Skin of body (tissue), 2 donors: ENCODE measurements around the gene SPECC1. TPM values are rescaled to one million over a fixed set of nuclear protein-coding genes. Genes with fewer than 3 reads are reported as not detected.
A peak's percentile ranks its signal among the peaks of the same experiment; 100 is the strongest.
"Not testable (repeated sequence)": the region's sequence is repeated elsewhere in the genome, so short reads cannot be mapped to it uniquely, and the experiment has no call there.

Source experiments
- DNase-seq: peaks from one replicate; lab custom pipeline; 2025; lab: John Stamatoyannopoulos, UW
- total RNA-seq: library from RNA; depleted of rRNA; stranded (reverse); fragments of >200 nt; gene quantifications from one replicate; pipeline ENCODE4 v1.2.3, GENCODE V29; 2014

Gene SPECC1
- 21.3 TPM for total RNA-seq

- DNase-seq, result no peak
Observed at GRCh38 chr17:20009302-20010098, at the start of gene SPECC1. TSS of gene SPECC1 (plus strand) at chr17:20009359. CDS start at chr17:20096652, 87,293 bp downstream.

- DNase-seq, result not testable (repeated sequence)
Observed at GRCh38 chr17:19962954-19963353, 46.2 kb upstream of the SPECC1 start.

- no peak for DNase-seq
Observed at GRCh38 chr17:19973156-19973555, 36.0 kb upstream of the SPECC1 start.

- DNase-seq, result no peak
Observed at GRCh38 chr17:19975601-19976000, 33.6 kb upstream of the SPECC1 start.

GRCh38 chr17:19977293-19978208 is 31.6 kb upstream of the SPECC1 start, which contains the start of gene AKAP10:
TSS of gene AKAP10 (minus strand) at chr17:19977828. CDS start at chr17:19977679, 149 bp downstream.
- DNase-seq, result peak; percentile 84

- no peak for DNase-seq
Observed at GRCh38 chr17:19978209-19978802, 30.9 kb upstream of the SPECC1 start.

- DNase-seq, result no peak
Observed at GRCh38 chr17:19978805-19979211, 30.4 kb upstream of the SPECC1 start.

GRCh38 chr17:19979917-19980770 is 29.0 kb upstream of the SPECC1 start:
- no peak for DNase-seq

GRCh38 chr17:19986941-19987861 is 22.0 kb upstream of the SPECC1 start:
- no peak for DNase-seq

- no peak for DNase-seq
Observed at GRCh38 chr17:19987897-19988296, 21.3 kb upstream of the SPECC1 start.

GRCh38 chr17:19991252-19991885 is 17.8 kb upstream of the SPECC1 start:
- DNase-seq, result no peak

GRCh38 chr17:19992803-19993713 is 16.1 kb upstream of the SPECC1 start:
- DNase-seq, result peak; percentile 87

GRCh38 chr17:19996086-19996485 is 13.1 kb upstream of the SPECC1 start:
- no peak for DNase-seq

- no peak for DNase-seq
Observed at GRCh38 chr17:19996502-19996901, 12.7 kb upstream of the SPECC1 start.

GRCh38 chr17:20008242-20009051 is 712 bp upstream of the SPECC1 start:
- DNase-seq, result no peak

GRCh38 chr17:20009052-20009301 is 182 bp upstream of the SPECC1 start:
- DNase-seq, result peak; percentile 35

GRCh38 chr17:20010099-20010863 is 1.1 kb downstream of the SPECC1 start:
- DNase-seq, result peak; percentile 63
